ENCODE measurements around the gene ELOVL5.
"Not testable (repeated sequence)": the region's sequence is repeated elsewhere in the genome, so short reads cannot be mapped to it uniquely, and the experiment has no call there.

The ELOVL5 gene

GRCh38 chr6:53327017-53327395 lies 21.7 kb downstream of the ELOVL5 start:
- no peak for DNase-seq

- no peak for DNase-seq
Observed at GRCh38 chr6:53326372-53327016, 22.3 kb downstream of the ELOVL5 start.

- DNase-seq, result no peak
Observed at GRCh38 chr6:53325785-53326184, 23.0 kb downstream of the ELOVL5 start.

- no peak for DNase-seq
Observed at GRCh38 chr6:53322188-53323029, 26.3 kb downstream of the ELOVL5 start.

- DNase-seq, result no peak
Observed at GRCh38 chr6:53321701-53322100, 27.0 kb downstream of the ELOVL5 start.

DNA sequence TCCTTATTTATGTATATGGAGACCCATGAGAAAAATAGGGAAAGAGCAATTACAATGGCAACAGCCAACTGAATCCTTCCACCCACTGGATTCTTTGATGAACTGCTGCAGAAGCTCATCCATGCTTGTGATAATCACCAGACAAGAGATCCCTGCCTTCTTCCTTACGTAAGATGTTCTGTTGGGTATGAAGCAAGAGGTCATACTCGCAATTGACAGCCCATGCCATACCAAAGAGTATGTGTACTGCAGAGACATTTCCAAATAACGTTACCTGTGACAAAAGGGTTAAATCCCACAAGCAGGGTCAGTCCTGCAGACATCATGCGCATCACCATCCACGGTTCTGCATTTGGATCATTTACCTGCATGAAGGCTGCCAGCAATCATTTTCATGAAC lies 27.8 kb downstream of the ELOVL5 start:
- no peak for DNase-seq

DNA sequence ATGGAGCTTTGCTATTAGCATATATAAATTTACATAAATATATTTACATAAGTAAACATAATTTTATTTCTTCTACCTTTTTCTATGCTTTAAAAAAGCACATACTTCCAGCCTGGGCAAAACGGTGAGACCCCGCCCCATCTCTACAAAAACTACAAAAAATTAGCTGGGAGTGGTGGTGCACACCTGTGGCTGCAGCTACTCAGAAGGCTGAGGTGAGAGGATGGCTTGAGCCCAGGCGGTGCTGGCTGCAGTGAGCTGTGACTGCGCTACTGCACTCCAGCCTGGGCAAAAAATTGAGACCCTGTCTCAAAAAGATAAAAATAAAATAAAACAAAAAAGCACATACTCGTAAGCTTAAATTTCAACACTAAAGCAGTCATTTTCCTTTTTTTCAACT lies 30.3 kb downstream of the ELOVL5 start:
- DNase-seq, result no peak

- no peak for DNase-seq
Observed at GRCh38 chr6:53317861-53318260, 30.9 kb downstream of the ELOVL5 start.

DNA sequence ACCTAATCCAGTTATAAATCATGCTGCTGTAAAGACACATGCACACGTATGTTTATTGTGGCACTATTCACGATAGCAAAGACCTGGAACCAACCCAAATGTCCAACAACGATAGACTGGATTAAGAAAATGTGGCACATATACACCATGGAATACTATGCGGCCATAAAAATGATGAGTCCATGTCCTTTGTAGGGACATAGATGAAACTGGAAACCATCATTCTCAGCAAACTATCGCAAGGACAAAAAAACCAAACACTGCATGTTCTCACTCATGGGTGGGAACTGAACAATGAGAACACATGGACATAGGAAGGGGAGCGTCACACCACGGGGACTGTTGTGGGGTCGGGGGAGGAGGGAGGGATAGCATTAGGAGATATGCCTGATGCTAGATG lies 31.5 kb downstream of the ELOVL5 start:
- DNase-seq, result not testable (repeated sequence)

GRCh38 chr6:53316142-53316541 lies 32.6 kb downstream of the ELOVL5 start:
- no peak for DNase-seq

- no peak for DNase-seq
Observed at GRCh38 chr6:53315086-53315724, 33.5 kb downstream of the ELOVL5 start.

GRCh38 chr6:53313784-53314400 lies 34.9 kb downstream of the ELOVL5 start:
- DNase-seq, result no peak

DNA sequence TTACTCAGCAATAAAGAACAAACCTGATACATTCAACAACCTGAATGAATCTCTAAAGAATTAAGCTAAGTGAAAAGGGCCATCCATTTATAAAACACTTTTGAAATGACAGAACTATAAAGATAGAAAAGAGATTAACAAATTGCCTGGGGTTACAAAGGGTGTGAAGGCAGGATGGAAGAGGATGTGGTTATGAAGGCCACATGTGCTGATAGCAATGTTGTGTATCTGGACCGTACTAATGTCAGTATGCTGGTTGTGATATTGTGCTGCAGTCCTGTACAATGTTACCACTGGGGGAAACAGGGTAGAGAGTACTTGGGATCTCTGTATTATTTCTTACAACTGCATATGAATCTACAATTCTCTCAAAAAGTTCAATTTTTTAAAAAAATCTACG lies 36.4 kb downstream of the ELOVL5 start:
- DNase-seq, result no peak

- no peak for DNase-seq
Observed at GRCh38 chr6:53311586-53311935, 37.2 kb downstream of the ELOVL5 start.

- no peak for DNase-seq
Observed at GRCh38 chr6:53310771-53311585, 37.8 kb downstream of the ELOVL5 start.

DNA sequence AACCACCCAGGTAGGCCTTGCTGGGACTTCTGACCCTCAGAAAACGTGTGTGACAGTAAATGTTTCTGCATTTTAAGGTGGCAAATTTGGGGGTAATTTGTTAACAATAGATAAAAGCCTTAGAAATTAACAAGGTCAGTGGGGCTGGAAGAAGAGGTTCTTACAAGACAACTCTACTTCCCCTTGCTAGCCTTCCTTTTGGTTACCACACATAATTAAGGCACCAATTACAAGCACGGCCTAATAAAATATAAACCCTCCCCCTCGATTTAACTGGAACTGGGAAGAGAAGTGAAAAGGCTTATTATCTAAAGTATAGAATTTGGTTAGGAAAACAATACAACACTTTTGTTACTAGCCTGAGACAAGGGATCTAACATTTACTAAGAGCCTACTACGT lies 38.8 kb downstream of the ELOVL5 start:
- DNase-seq, result no peak

DNA sequence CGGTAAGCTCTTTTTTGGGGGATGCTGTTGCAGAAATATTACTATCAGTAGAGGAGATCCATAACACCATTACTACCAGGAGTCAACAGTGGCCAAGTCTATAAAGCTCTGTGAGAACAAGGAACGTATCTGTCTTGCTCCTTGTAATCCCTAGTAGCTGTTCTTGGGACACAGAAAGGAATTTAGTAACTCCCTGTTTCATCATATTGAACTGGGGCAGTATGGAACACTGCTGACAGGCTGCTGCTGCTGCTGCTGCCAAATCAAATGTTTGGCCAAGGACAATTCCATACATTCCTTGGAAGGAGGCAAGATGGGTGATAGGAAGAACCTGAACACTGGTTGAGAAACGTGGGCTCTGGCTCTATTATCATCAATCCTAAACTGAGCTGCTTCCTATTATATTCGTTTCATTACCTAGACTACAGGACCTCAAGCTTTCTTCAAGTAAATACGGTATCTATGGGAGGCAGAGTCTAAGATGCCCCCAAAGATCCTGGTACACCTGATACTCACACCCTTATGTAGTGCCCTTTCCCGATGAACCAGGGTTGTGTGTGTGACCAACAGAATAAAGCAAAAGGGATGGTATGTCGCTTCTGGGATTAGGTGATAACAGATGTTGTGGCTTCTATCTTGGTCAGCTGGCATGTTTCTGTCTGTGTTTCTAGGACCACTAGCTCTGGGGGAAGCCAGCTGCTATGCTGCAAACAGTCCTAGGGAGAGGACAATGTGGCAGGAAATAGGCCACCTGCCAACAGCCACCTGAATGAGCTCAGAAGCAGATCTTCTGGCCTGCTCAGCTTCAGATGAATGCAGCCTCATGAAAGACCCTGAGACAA lies 39.5 kb downstream of the ELOVL5 start:
- DNase-seq, result no peak

- no peak for DNase-seq
Observed at GRCh38 chr6:53306819-53307347, 41.9 kb downstream of the ELOVL5 start.

- DNase-seq, result not testable (repeated sequence)
Observed at GRCh38 chr6:53306217-53306616, 42.5 kb downstream of the ELOVL5 start.

DNA sequence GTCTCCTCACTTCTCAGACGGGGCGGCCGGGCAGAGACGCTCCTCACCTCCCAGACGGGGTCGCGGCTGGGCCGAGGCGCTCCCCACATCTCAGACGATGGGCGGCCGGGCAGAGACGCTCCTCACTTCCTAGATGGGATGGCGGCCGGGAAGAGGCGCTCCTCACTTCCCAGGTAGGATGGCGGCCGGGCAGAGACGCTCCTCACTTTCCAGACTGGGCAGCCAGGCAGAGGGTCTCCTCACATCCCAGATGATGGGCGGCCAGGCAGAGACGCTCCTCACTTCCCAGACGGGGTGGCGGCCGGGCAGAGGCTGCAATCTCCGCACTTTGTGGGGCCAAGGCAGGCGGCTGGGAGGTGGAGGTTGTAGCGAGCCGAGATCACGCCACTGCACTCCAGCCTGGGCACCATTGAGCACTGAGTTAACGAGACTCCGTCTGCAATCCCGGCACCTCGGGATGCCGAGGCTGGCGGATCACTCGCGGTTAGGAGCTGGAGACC lies 43.2 kb downstream of the ELOVL5 start:
- not testable (repeated sequence) for DNase-seq

GRCh38 chr6:53304953-53305352 lies 43.8 kb downstream of the ELOVL5 start:
- not testable (repeated sequence) for DNase-seq

All from NCI-H2107 (cell line).